HK-2 (cell line): ENCODE data around the gene ELF2.
"Not testable (repeated sequence)": the region's sequence is repeated elsewhere in the genome, so short reads cannot be mapped to it uniquely, and the experiment has no call there.

Source experiments
- DNase-seq: peaks from one replicate; pipeline ENCODE4 v3.0.0-alpha.2; 2018; ENCODE audit not compliant: unreplicated experiment

The ELF2 gene

DNA sequence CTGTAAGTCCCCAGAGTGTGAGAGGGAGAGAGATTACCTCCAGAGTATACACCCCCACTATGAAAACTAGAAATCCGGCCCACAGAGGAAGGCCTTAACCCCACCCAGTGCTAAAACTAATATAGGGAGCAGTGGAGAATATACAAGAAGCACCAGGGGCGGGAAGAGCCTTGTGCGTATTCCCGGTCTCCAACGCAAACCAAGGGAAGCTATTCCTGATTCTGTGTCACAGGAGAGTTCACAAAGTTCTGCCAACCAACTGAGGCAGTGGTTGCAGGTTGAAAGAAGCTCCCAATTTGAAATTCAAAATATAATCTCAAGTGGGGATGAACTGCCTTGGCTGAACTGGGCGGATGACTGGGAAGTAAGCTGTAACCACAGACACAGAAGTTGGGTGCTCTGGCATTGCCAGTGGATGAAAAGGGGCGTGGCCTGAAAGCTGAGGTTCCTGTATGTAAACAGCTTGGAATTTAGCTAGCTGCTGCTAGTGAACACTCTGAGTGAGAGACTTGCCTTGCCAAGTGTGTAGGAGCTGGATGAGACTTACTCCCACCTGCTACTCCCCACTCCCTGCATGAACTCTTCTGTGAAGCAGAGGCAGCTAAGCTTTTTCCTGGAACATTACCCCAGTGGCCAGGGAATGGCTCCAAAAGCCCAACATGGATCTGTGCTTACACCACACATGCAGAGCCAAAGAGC is 32.7 kb downstream of the ELF2 start:
- DNase-seq, result no peak

- DNase-seq, result no peak
Measured at GRCh38 chr4:139142980-139143379, 34.0 kb downstream of the ELF2 start.

GRCh38 chr4:139142087-139142486 is 34.9 kb downstream of the ELF2 start:
- no peak for DNase-seq

- DNase-seq, result no peak
Measured at GRCh38 chr4:139137763-139138162, 39.3 kb downstream of the ELF2 start.

- no peak for DNase-seq
Measured at GRCh38 chr4:139134403-139134802, 42.6 kb downstream of the ELF2 start.

DNA sequence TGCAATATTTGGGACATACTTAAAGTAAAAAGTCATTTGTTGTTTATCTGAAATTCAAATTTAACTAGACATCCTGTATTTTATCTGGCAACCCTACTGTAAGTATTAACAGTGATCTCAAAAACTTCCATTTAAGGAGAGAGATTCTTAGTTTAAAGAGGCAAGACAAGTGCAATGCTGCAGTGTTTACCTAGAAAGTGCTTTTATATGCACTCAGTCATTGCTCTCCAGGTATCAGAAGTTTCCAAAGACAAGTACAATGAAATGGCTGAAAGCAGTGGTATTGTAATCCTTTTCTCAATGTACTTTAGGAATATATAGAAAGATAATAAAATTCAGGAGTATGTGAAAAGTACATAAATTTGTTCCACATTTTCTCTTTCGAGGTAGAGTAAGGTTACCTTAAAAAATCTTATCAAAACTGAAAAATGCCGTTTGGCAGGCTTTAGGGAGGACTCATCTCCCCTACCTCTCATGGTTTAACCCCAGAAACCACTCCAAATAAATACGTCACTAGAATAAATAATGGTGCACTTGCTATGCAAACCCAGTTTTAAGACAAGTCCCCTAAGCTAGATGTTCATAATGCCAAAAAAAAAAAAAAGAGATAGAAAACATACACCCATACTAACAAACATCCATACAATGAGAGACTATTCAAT is 45.7 kb downstream of the ELF2 start:
- DNase-seq, result no peak

GRCh38 chr4:139129206-139129605 is 47.8 kb downstream of the ELF2 start:
- no peak for DNase-seq

DNA sequence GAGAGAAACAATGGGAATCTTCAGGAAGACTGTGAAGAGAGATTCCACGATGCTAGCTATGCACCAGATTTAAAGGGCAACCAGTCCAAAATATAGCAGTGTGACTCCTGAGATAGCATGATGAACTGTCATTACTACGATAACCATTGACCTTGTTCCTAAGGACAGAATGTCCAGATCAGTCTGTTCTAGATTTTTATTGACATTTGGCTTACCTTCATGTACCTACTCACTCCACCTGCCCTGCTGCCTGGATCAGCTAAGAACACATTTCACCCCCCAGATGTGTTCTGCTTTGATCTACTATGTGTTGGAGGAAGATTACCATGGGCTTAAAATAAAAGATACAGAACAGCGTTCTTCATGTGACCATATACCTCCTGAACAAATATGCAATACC is 50.1 kb downstream of the ELF2 start:
- no peak for DNase-seq

DNA sequence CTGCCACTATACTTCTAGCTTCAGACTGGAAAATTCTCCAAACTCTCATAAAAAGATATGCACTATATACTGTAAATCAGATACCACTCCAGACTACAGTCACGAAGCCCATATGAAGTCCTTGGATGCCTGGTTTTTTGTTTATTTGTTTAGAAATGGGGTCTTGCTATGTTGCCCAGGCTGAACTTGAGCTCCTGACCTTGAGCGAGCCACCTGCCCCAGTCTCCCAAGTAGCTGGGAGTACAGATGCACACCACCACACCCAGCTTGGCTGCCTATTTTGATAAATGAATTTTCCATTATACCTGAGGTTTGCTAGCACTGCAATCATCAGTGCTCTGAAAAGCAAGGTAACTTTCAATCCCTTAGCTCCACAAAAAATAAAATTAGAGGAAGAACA is 53.1 kb downstream of the ELF2 start:
- DNase-seq, result no peak

DNA sequence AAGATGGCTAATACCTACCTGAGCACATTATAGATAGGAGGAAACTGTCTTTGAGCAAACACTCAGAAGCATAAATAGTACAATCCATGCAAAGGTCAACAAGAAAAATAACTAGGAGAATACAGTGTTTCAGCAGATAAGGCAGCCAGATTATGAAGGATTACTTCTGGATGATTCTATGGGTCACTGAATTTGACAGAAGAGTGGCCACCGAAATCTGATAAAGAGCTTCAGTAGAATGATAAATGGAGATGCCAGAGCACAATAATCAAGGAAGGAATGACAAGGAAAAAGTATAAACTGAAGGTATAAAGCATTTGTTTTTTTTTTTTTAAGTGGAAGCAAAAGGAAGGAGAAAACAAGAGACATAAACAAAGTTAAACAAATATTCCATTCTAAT is 58.7 kb downstream of the ELF2 start:
- no peak for DNase-seq

DNA sequence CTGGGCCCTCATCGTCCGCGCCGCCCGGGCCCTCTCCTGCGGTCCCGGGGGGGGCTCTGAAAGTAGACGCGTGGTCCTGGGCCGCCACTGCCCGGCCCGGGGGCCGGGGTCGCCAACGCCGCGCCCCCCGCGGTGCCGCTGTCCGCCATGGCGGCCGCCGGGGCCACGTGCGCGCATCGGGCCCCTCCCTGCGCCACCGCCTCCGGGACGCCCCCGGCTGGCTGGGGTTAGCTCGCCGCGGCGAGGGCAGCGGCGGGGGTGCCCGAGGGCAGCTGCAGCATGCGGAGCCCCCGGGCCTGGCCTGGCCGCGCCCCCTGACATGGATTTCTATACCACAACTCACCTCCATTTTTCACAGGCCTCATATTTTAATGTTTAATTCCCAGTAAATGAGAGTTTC is 61.8 kb downstream of the ELF2 start:
- no peak for DNase-seq

- not testable (repeated sequence) for DNase-seq
Measured at GRCh38 chr4:139114795-139115194, 62.2 kb downstream of the ELF2 start.

DNA sequence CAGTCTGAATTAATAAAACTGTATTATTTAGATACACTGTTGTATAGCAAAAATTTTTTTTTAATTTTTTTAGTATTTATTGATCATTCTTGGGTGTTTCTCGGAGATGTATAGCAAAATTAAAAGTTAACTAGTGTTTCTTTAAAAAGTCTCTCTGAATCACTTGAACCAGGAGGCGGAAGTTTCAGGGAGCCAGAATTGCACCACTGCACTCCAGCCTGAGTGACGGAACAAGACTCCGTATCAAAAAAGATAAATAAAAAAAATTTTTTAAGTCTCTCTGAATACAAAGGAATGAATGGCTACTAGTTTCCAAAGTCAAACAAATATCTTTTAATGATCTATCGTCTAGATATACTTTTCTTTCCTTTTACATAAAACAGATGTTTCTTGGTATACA is 64.4 kb downstream of the ELF2 start:
- DNase-seq, result no peak

- DNase-seq, result no peak
Measured at GRCh38 chr4:139108567-139109128, 68.4 kb downstream of the ELF2 start.

DNA sequence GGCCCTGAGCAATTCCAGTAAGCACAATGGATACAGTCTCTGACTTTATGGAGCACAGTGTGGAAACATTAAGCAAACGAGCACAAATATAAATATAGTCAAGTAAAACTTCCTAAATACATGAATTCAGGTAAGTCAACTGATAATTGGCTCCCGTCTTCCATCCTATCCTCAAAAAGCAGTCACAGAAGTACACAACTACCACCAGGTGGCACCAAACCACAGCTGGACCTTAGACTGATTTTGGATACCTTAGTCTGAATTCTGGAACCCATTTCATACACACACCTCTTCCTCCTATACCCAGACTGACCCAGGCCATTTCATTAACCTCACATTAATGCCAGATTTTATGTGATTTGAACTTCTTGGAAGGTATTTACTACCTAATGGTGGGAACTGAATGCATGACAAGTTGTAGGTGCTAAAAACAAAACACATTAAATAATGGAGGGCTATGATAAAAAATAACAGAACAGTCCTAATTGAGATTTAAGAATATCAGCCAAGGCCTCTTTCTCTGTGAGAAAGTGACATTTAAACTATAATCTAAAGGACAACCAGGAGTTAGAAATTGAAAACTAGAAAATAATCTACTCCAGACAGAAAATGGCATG is 77.5 kb downstream of the ELF2 start:
- DNase-seq, result peak; percentile 60

GRCh38 chr4:139092271-139092670 is 84.7 kb downstream of the ELF2 start:
- no peak for DNase-seq

DNA sequence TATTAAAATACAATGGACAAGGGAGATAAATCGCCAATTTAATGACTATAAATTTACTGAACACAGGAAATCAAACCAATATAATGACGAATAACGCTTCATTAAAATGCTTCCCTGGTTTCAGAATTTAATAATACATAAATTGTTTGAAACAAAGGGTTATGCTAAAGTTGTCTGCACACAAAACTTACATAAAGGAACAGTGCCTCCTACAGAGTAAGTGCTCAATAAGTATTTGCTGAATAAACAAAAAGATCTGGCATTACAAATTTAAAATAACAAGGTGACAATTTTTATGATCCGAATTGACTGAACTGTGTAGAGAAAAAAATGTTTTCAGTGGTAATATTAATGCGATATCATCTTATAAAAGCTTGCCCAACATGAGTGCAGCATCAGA is 91.9 kb downstream of the ELF2 start:
- DNase-seq, result no peak

DNA sequence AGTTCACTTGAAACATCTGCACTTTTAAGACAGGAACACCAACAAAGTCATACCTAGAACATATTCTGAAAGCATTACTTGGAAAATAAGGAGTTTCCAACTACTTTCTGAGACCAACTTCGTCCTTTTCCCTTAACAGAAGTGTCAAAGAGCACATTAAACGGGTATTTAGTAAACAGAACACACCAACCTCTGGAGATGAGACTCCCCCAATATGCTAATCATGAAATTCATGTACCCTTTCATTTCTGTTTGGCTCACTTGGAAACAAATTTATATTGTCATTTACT is 92.3 kb downstream of the ELF2 start:
- DNase-seq, result no peak

GRCh38 chr4:139083956-139084803 is 92.8 kb downstream of the ELF2 start:
- peak; percentile 90 for DNase-seq

GRCh38 chr4:139083607-139083955 is 93.4 kb downstream of the ELF2 start:
- DNase-seq, result peak; percentile 73

DNA sequence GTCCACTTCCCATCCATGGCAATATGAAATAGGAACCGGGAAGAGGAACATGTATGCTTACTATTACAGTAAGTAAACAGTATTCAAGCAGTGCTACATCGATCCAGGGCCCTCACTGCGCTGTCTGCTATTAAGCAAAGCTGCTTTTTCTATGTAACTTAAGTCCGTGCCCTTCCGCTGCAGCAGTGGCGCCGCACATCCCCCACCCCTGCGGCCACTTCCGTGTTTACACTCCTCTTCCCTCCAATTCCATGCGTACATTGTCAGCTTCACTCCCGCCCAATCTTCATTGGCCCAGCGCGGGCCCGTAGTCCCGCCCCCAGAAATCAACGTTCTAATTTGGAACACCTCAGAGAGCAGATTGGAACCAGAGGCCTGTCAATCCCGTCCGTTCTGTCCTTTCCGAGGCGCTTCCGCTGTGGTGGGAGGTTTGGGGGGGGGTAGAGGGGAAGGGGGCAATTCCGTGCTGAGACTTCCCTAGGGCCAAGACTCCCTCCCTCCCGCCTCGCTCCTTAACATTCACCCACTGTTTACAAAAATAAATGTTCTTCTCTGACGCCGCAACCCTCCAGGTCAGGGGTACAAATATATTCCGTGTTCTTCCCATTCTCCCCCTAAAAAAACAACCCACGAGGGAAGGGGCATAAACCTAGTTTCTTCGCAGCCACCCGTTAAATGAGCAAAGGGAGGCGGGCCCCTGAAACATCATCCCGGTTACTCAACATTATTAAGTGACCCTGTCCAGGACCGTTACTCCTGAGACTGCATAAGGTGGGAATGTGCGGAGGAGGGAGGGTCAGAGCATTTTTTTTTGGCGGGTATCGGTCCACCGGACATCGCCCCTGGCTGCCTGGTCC is 94.0 kb downstream of the ELF2 start:
- DNase-seq, result peak; percentile 96
